K562 (cell line): ENCODE data around the gene TET2. TPM values are rescaled to one million over a fixed set of nuclear protein-coding genes. Genes with fewer than 3 reads are reported as not detected.

Source experiments
- ATAC-seq: fragments of 200-7000 bp; cut with Tn5 transposase; 3 replicates; pipeline ENCODE4 v1.9.1; 2020; ENCODE audit warnings: moderate library complexity
- BruUV-seq: library from RNA; stranded (reverse); fragments of 400-500 nt; replicated peaks from 2 replicates; lab custom pipeline; 2021; lab: Mats Ljungman, UMichigan
- CTCF ChIA-PET: fragments of 300-600 bp; formaldehyde crosslinking; extraction: SDS; loops from one replicate; lab custom pipeline; 2021; ENCODE audit warnings: low intra/inter-chr PET ratio; lab: Yijun Ruan, JAX
- POLR2A ChIA-PET: fragments of 300-600, 350-650 bp; sonication (Branson Sonifier 250); formaldehyde crosslinking; extraction: SDS; loops from one replicate; lab custom pipeline; 2021; ENCODE audit warnings: antibody characterized with exemption, inconsistent platforms; lab: Yijun Ruan, JAX
- DNase-seq, 4 experiments: peaks; one replicate each; pipeline versions ENCODE4 v3.0.0 to v3.0.0-alpha.2; 2011 to 2018; ENCODE audit warnings: low spot score in 3 of 4, mixed read lengths in 3 of 4; ENCODE audit errors: extremely low read depth in 1 of 4
- FAIRE-seq: peaks from 2 replicates; lab custom pipeline; 2011; peaks lifted over from hg19 to GRCh38; lab: Jason Lieb, UNC
- H2AFZ ChIP-seq: 2 replicates; pipeline ENCODE4 v1.6.0; 2011; ENCODE audit warnings: low read depth, low read length, control low read depth, inconsistent platforms
- H3K27ac ChIP-seq: fragments of 200-600 bp; 3 replicates; pipeline ENCODE4 v1.8.0; 2011; ENCODE audit warnings: low read depth, mild to moderate bottlenecking, control low read depth, inconsistent platforms, low read length, moderate library complexity, mixed read lengths; ENCODE audit errors: extremely low read depth
- H3K27me3 ChIP-seq, 2 experiments: fragments of 300-600 bp in 1 of 2; 2 replicates in 1 of 2; 3 replicates in 1 of 2; pipeline versions ENCODE4 v1.6.0 to v1.8.0; 2011; ENCODE audit warnings: inconsistent platforms in 2 of 2, low read length in 2 of 2, mild to moderate bottlenecking in 1 of 2, mixed read lengths in 1 of 2, moderate library complexity in 1 of 2; ENCODE audit not compliant: control insufficient read depth in 2 of 2, insufficient read depth in 2 of 2
- H3K36me3 ChIP-seq: fragments of 300-600 bp; 3 replicates; pipeline ENCODE4 v1.8.0; 2011; ENCODE audit warnings: mild to moderate bottlenecking, low read length, inconsistent platforms; ENCODE audit not compliant: control insufficient read depth, insufficient read depth
- H3K4me1 ChIP-seq, 2 experiments: fragments of 200-600 bp in 1 of 2; replicated peaks in 1 of 2; 2 replicates in 1 of 2; 3 replicates in 1 of 2; pipeline versions ENCODE4 v1.5.1 to v1.8.0; 2011; ENCODE audit warnings: inconsistent platforms in 2 of 2, low read length in 2 of 2, mild to moderate bottlenecking in 1 of 2, mixed read lengths in 1 of 2, moderate library complexity in 1 of 2; ENCODE audit not compliant: control insufficient read depth in 2 of 2, insufficient read depth in 2 of 2
- H3K4me2 ChIP-seq: 2 replicates; pipeline ENCODE4 v1.6.1; 2011; ENCODE audit warnings: low read length, control low read depth, inconsistent platforms, mixed read lengths; ENCODE audit not compliant: insufficient read depth
- H3K4me3 ChIP-seq: fragments of 200-600 bp; sonication (generic), shearing (Covaris generic); 2 replicates; pipeline ENCODE4 v1.5.1; 2016; ENCODE audit warnings: control low read depth, inconsistent platforms
- H3K79me2 ChIP-seq: fragments of 200-600 bp; 3 replicates; pipeline ENCODE4 v1.8.0; 2011; ENCODE audit warnings: low read length, inconsistent platforms; ENCODE audit not compliant: control insufficient read depth, insufficient read depth
- H3K9ac ChIP-seq, 2 experiments: 2 replicates each; pipeline versions ENCODE4 v1.6.0 to v1.6.1; 2011; ENCODE audit warnings: low read depth in 2 of 2, low read length in 2 of 2, control low read depth in 1 of 2, inconsistent platforms in 1 of 2, mild to moderate bottlenecking in 1 of 2, mixed read lengths in 1 of 2; ENCODE audit not compliant: insufficient read depth in 1 of 2
- H3K9me1 ChIP-seq: one replicate; pipeline ENCODE4 v1.6.0; 2011; ENCODE audit warnings: inconsistent platforms, mild to moderate bottlenecking, low read length, moderate library complexity; ENCODE audit not compliant: control insufficient read depth, insufficient read depth
- H3K9me3 ChIP-seq: replicated peaks from 2 replicates; pipeline ENCODE4 v1.5.1; 2011; ENCODE audit warnings: low read depth, low read length, inconsistent platforms; ENCODE audit not compliant: control insufficient read depth, insufficient read depth
- H4K20me1 ChIP-seq: replicated peaks from 2 replicates; pipeline ENCODE4 v1.6.1; 2011; ENCODE audit warnings: low read length, inconsistent platforms, mixed read lengths; ENCODE audit not compliant: control insufficient read depth, insufficient read depth
- CCAR2 ChIP-seq: fragments of 200-400 bp; formaldehyde crosslinking; IDR thresholded peaks from 2 replicates; pipeline ENCODE4 v1.6.1; 2017; ENCODE audit warnings: mild to moderate bottlenecking, low read depth, low read length
- EZH2 ChIP-seq: IDR thresholded peaks from 2 replicates; pipeline ENCODE4 v1.6.1; 2012; ENCODE audit warnings: low read depth, mild to moderate bottlenecking, inconsistent platforms, low read length, borderline replicate concordance
- GABPA ChIP-seq: fragments of 200-800 bp; sonication (Bioruptor generic); conservative IDR thresholded peaks from 2 replicates; pipeline ENCODE4 v1.6.1; 2016; ENCODE audit warnings: low read depth, missing genetic modification characterization, missing compliant biosample characterization
- NONO ChIP-seq, 2 experiments: fragments of 200-400 bp in 1 of 2; fragments of 450-650 bp in 1 of 2; formaldehyde crosslinking in 1 of 2; IDR thresholded peaks; 2 replicates each; pipeline ENCODE4 v1.6.1; 2017; ENCODE audit warnings: low read depth in 2 of 2, mild to moderate bottlenecking in 2 of 2, moderate library complexity in 2 of 2, low read length in 1 of 2
- NR2C2 ChIP-seq, 2 experiments: fragments of 200-800 bp in 1 of 2; sonication (Bioruptor generic) in 1 of 2; sonication (generic) in 1 of 2; formaldehyde crosslinking in 1 of 2; IDR thresholded peaks; 2 replicates each; pipeline versions ENCODE4 v1.6.1 to v1.8.0; 2016 to 2022; ENCODE audit warnings: mild to moderate bottlenecking in 1 of 2, missing compliant biosample characterization in 1 of 2, missing genetic modification characterization in 1 of 2, missing genetic modification reagents in 1 of 2
- PHF21A ChIP-seq: fragments of 450-650 bp; IDR thresholded peaks from 2 replicates; pipeline ENCODE4 v1.6.1; 2017; ENCODE audit warnings: low read depth, borderline replicate concordance
- POLR3A ChIP-seq: IDR thresholded peaks from 2 replicates; pipeline ENCODE4 v1.6.1; 2011; ENCODE audit warnings: borderline replicate concordance, mild to moderate bottlenecking, moderate library complexity; ENCODE audit not compliant: insufficient read length, insufficient read depth; ENCODE audit errors: extremely low read depth
- RHOXF2B ChIP-seq: fragments of 250-450 bp; sonication (Bioruptor Pico); conservative IDR thresholded peaks from 2 replicates; pipeline ENCODE4 v1.5.1; 2021
- SETDB1 ChIP-seq: IDR thresholded peaks from one replicate; pipeline ENCODE4 v1.6.1; 2012; ENCODE audit warnings: low read length, control low read depth, inconsistent platforms
- SMARCB1 ChIP-seq: IDR thresholded peaks from 2 replicates; pipeline ENCODE4 v1.6.1; 2011; ENCODE audit warnings: improper control_type of control experiment, low read depth; ENCODE audit not compliant: insufficient read length
- ZNF77 ChIP-seq: fragments of 250-450 bp; sonication (Bioruptor Pico); IDR thresholded peaks from 2 replicates; pipeline ENCODE4 v1.5.0; 2020
- WGBS: fragments of 100-300 bp; shearing (Covaris generic); methylation state at CpG from one replicate; pipeline ENCODE4 v1.1.6; 2016; ENCODE audit warnings: low coverage, mixed read lengths; ENCODE audit not compliant: insufficient coverage; ENCODE audit errors: missing lambda C conversion rate; 5-methylcytosine and 5-hydroxymethylcytosine counted together
- in situ Hi-C: fragments of 300-500 bp; cut with MboI; formaldehyde crosslinking; loops from 4 replicates; pipeline ENCODE4 v1.15.0; 2018; ENCODE audit warnings: inconsistent platforms, mixed read lengths
- intact Hi-C: fragments of 100-400 bp; cut with micrococcal nuclease; formaldehyde crosslinking; loops from 2 replicates; pipeline ENCODE4 v1.14.2; 2022
- polyA plus RNA-seq, 8 experiments: library from polyadenylated mRNA; depleted of rRNA in 4 of 8; stranded (reverse) in 5 of 8; unstranded in 3 of 8; fragments of >200 nt; fragmentation: Nextera tagmentation in 2 of 8; fragmentation: Illumina TruSeq in 1 of 8; extraction: Ambion mirVana in 2 of 8; extraction: Trizol in 1 of 8; gene quantifications; 2 replicates each; pipeline versions ENCODE4 v1.2.1 to v1.2.3, GENCODE V29; 2011 to 2014; ENCODE audit warnings: inconsistent platforms in 1 of 8, missing spikeins in 1 of 8
- total RNA-seq, 7 experiments: library from RNA; depleted of rRNA in 6 of 7; stranded (reverse); fragments of >200 nt in 6 of 7; fragmentation: Illumina TruSeq in 2 of 7; extraction: Trizol in 2 of 7; gene quantifications; 2 replicates each; pipeline versions ENCODE4 v1.2.1 to v1.2.3, GENCODE V29; 2011 to 2021; ENCODE audit warnings: low replicate concordance in 1 of 7
- TF ChIP-seq, protein P1 (sequence below): fragments of 250-450 bp; sonication (Bioruptor Pico); IDR thresholded peaks from 2 replicates; pipeline ENCODE4 v1.5.0; 2020; ENCODE audit warnings: mild to moderate bottlenecking
- TF ChIP-seq, protein P2 (sequence below): fragments of 450-650 bp; formaldehyde crosslinking; IDR thresholded peaks from 2 replicates; pipeline ENCODE4 v1.4.0; 2022; ENCODE audit warnings: missing genetic modification characterization
- TF ChIP-seq, protein P3 (sequence below): fragments of 450-650 bp; IDR thresholded peaks from 2 replicates; pipeline ENCODE4 v1.6.1; 2018; ENCODE audit warnings: mild to moderate bottlenecking, low read depth; ENCODE audit not compliant: partially characterized antibody

The TET2 gene
- total and polyA plus RNA-seq, 9 of the 15 experiments (the other 6 are each of a cell fraction or from before 2014, with no cell fraction given), result 0.80 to 11.1 (median 4.9) TPM

DNA sequence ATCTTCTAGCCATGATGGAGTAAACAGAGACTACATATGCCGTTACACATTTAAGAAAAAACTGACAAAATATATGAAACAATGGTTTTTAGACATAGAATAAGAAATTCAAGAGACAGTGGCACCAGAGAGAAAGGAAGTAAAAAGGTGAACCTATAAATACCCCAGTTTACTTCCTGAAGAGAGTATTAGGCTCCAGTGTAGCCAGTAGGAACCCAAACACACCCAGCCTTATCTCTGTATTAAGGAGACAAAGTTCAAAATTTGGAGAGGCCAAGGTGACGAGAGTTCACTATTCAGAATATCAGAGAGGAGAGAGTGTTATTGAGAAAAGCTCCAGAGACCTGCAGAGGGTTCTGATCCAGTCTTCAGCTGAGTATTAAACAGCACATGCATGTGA lies 119.0 kb downstream of the TET2 start:
- no peak for ATAC-seq
- peaks cover 12% of the 10 kb centered on the region for H3K36me3 ChIP-seq
- TF ChIP-seq SMARCB1 (no peak), NR2C2 (CRISPR knock-in tag; IDR thresholded peaks at IDR 0.05) (no peak), NR2C2 (tag; IDR thresholded peaks at IDR 0.05) (no peak), CCAR2 (no peak), SETDB1 (no peak), ZNF77 (CRISPR knock-in tag) (no peak), RHOXF2B (CRISPR knock-in tag) (no peak), EZH2 (no peak), GABPA (tag) (no peak), PHF21A (no peak), NONO (IDR thresholded peaks at IDR 0.05; ENCODE audit: low read depth in 2 of 2, low read length in 1 of 2) (no peak), POLR3A (no peak)
- TF ChIP-seq, protein P1, sequence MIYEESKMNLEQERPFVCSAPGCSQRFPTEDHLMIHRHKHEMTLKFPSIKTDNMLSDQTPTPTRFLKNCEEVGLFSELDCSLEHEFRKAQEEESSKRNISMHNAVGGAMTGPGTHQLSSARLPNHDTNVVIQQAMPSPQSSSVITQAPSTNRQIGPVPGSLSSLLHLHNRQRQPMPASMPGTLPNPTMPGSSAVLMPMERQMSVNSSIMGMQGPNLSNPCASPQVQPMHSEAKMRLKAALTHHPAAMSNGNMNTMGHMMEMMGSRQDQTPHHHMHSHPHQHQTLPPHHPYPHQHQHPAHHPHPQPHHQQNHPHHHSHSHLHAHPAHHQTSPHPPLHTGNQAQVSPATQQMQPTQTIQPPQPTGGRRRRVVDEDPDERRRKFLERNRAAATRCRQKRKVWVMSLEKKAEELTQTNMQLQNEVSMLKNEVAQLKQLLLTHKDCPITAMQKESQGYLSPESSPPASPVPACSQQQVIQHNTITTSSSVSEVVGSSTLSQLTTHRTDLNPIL (CRISPR knock-in tag), result no peak
- TF ChIP-seq, protein P2, sequence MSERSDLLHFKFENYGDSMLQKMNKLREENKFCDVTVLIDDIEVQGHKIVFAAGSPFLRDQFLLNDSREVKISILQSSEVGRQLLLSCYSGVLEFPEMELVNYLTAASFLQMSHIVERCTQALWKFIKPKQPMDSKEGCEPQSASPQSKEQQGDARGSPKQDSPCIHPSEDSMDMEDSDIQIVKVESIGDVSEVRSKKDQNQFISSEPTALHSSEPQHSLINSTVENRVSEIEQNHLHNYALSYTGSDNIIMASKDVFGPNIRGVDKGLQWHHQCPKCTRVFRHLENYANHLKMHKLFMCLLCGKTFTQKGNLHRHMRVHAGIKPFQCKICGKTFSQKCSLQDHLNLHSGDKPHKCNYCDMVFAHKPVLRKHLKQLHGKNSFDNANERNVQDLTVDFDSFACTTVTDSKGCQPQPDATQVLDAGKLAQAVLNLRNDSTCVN, result no peak
- TF ChIP-seq, protein P3, sequence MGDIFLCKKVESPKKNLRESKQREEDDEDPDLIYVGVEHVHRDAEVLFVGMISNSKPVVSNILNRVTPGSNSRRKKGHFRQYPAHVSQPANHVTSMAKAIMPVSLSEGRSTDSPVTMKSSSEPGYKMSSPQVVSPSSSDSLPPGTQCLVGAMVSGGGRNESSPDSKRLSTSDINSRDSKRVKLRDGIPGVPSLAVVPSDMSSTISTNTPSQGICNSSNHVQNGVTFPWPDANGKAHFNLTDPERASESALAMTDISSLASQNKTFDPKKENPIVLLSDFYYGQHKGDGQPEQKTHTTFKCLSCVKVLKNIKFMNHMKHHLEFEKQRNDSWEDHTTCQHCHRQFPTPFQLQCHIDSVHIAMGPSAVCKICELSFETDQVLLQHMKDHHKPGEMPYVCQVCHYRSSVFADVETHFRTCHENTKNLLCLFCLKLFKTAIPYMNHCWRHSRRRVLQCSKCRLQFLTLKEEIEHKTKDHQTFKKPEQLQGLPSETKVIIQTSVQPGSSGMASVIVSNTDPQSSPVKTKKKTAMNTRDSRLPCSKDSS, result no peak
- POLR2A ChIA-PET, result no interaction called here
- CTCF ChIA-PET, result no interaction called here
- no peaks in the 10 kb centered on the region for H3K4me1 ChIP-seq
- H3K4me3 ChIP-seq, result no peak overlapping the region
- no peaks in the 10 kb centered on the region for H3K9me1 ChIP-seq
- no peak overlapping the region for H3K9ac ChIP-seq
- H3K4me2 ChIP-seq, result no peak overlapping the region
- no peaks in the 10 kb centered on the region for H4K20me1 ChIP-seq
- H3K9me3 ChIP-seq, result no peaks in the 10 kb centered on the region
- no peak for DNase-seq
- intact Hi-C loops, result no loop called here
- WGBS, result 83% methylated on average over 2 of the region's 2 CpGs
- no peaks in the 10 kb centered on the region for H3K79me2 ChIP-seq
- in situ Hi-C loops, result no loop called here
- BruUV-seq, result no TSS peak
- no peak overlapping the region for H2AFZ ChIP-seq
- H3K27me3 ChIP-seq, result no peaks in the 10 kb centered on the region
- no peak overlapping the region for H3K27ac ChIP-seq
- FAIRE-seq, result peak; percentile 26
